Stimulated activated CD8-positive, alpha-beta memory T cell treated with anti-CD3 and anti-CD28 coated beads, Interleukin-2, amount 100 ng/mL, for 48 hours (primary cell): ENCODE data around the gene MINDY3.

Experiments
- DNase-seq, 2 donors: peaks; one replicate each; pipeline ENCODE4 v3.0.0-alpha.2; 2020; ENCODE audit warnings: low read depth in 2 of 2

Gene MINDY3

GRCh38 chr10:15738270-15738925, 121.9 kb downstream of the MINDY3 start:
- no peak for DNase-seq

DNA sequence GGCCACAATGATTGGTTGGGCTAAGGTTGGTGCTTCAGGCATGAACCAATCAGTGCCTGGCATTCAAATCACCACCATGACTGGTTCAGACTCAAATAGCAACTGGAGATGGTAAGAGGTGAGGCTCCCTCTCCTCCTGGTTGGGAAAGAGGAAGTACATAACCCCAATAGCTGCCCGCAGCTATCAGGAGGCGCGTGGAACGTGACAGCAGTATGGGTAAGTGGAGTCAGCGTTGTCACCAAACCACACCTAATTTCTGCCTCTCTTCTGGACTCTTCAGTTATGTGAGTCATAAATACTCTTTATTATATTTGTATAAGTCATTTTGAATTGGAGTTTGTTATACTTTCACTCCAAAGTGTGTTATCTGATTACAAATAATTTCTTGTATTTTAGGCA, 122.7 kb downstream of the MINDY3 start:
- DNase-seq = no peak

DNA sequence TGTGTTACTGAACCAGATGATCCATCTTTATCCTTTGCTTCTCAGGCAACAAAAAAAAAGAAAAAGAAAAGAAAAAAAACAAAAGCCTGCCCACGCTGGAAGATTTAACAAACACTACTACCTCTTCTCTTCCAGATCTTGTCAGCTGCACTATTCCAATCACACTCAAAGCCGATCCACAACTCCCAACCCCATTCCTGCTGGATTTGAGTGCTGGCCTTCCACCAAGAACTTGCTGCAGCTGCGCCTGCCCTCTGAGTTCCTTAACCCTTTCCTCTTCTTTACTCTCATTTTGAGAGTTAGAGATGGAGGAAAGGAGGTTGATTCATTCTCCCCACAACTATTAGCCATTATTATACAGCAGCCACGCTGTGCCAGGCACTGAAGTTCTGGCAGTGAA, 124.5 kb downstream of the MINDY3 start:
- DNase-seq = no peak

GRCh38 chr10:15730341-15730740, 130.0 kb downstream of the MINDY3 start:
- DNase-seq = no peak

- DNase-seq = no peak
Measured at GRCh38 chr10:15729890-15730289, 130.4 kb downstream of the MINDY3 start.
